ENCODE results near the gene NOS2.
A peak's percentile ranks its signal among the peaks of the same experiment; 100 is the strongest.
"Not testable (repeated sequence)": the region's sequence is repeated elsewhere in the genome, so short reads cannot be mapped to it uniquely, and the experiment has no call there.

NOS2 gene

DNA sequence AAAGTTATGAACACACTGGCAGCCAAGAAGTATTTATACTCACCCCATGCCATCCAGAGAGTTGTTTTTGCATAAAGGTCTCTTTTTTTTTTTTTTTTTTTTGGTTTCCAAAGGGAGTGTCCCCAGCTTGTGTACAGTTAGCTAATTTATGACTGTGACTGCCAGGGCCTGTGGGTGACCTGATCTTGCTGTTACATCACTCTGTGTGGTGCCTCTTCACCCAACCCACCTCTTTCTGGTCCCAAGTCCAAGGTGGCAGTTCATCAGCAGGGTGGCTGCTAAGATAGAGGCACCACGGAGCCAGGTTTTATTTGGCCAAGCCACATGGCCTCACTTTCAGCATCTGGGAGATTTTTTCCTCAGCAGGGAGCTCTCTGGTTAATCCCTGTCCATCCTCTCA, at the start of gene NOS2:
Gene NOS2, minus strand, starts transcription at position 8 of the 400 bp plus-strand sequence. CDS start 1,720 bp downstream, outside the sequence.
- DNase-seq, result no peak

- no peak for DNase-seq
These were observed 49.3 kb upstream of the NOS2 start for GRCh38 chr17:27849474-27850185.

- no peak for DNase-seq
These were observed 48.6 kb upstream of the NOS2 start for GRCh38 chr17:27848931-27849330.

- not testable (repeated sequence) for DNase-seq
These were observed 46.5 kb upstream of the NOS2 start for GRCh38 chr17:27846808-27847307.

DNA sequence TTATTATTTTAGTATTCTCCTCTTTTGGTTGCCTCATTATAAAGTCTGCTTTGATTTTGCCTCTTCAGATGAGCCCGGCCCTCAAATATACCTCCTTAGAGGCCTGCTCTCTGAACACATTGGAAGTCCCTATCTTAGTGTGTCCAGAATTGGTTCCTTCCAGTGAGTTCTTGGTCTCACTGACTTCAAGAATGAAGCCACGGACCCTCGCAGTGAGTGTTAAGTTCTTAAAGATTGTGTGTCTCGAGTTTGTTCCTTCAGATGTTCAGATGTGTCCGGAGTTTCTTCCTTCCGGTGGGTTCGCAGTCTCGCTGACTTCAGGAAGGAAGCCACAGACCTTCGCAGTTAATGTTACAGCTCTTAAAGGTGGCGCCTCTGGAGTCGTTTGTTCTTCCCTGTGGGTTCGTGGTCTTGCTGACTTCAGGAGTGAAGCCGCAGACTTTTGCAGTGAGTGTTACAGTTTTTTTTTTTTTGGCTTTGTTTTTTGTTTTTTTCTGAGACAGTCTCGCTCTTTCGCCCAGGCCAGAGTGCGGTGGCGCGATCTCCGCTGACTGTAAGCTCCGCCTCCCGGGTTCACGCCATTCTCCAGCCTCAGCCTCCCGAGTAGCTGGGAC, 45.8 kb upstream of the NOS2 start:
- peak; percentile 36 for DNase-seq

- DNase-seq, result no peak
These were observed 45.1 kb upstream of the NOS2 start for GRCh38 chr17:27845264-27846041.

- no peak for DNase-seq
These were observed 40.4 kb upstream of the NOS2 start for GRCh38 chr17:27840688-27841087.

DNA sequence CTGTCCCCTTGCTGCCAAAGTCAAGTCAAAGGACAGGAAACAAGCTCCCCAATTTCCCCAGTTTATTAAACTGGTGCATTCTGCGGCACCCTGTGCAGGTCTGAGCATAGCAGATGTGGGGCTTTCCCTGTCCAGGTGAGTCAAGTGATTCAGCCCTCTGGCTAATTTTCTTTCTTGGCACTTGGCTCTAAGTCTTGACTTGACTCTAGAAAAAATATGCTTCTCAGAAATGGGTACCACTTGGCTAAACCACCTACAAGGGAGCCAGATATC, 40.0 kb upstream of the NOS2 start:
- DNase-seq, result not testable (repeated sequence)

- DNase-seq, result not testable (repeated sequence)
These were observed 39.5 kb upstream of the NOS2 start for GRCh38 chr17:27839571-27840405.

- not testable (repeated sequence) for DNase-seq
These were observed 38.3 kb upstream of the NOS2 start for GRCh38 chr17:27838607-27839006.

DNA sequence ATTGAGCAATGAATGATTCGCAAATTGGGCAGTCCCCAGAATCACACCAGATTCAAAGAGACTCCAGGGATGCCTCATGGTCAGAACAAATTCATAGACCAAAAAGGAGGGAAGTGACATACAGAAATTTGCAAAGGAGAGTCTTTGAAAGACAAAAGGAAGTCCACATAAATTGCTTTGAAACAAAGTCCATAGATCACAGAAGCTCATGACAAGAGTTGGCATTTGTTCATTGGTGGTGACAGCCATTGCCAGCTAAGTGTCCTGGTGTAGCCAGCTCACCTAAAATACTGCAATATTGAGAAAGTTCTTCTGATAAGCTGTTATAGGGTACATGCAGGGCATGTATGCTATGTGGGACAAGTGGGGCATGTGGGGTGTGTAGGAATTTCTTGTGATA, 37.4 kb upstream of the NOS2 start:
- not testable (repeated sequence) for DNase-seq

DNA sequence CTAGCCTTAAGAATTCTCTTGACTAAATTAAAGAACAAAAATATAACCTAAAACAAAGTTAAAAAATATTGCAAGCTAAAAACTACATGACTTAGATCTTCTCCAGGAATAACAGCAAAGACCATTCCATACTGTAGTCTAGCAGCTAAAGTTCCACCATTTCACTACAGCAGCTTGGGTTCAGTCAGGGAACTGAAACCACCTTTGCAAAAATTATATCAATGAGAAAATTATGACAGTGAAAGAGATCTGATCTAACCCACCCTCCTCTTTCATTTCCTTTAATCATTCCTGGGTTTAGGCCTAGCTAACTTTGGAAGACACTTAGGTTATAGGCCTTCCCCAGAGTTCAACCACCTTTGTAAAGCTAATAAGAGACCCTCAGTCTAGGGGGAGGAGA, 36.3 kb upstream of the NOS2 start:
- no peak for DNase-seq

DNA sequence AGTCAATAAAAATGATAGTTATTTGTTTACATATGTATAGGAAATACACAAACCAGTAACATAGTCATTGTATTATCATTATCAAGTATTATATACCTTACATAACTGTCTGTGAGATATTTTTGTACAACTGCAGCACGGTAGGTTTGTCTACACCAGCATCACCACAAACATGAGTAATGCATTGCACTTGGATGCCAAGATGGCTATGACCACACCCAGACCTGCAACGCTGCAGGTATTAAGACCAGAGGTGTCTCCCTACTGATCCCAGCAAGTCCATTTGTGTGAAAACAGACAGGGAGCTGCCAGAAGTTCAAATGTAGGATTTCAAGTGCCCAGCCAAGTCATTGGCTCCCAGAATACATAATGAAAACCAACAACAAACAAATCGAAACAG, 34.2 kb upstream of the NOS2 start:
- no peak for DNase-seq

GRCh38 chr17:27832831-27833230, 32.5 kb upstream of the NOS2 start:
- DNase-seq, result no peak

DNA sequence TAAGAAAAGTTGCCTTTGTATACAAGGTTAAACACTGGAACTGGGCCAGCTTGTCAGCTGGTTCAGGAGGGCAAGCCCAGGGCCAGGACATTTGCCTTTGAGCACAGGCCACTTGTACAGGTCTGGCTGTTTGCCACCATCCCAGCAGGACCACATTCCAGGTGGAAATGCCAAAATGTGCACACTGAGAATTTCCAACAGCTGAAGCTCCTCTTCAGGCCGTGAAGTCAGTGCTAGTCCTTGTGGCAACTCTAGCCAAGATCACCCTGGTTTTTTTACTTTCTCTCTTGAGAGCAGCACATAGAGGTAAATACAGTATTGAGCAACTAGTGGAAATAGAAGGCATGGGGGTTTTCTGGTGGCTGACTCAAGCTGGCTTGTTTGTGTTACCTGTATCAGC, 29.6 kb upstream of the NOS2 start:
- DNase-seq, result not testable (repeated sequence)

- DNase-seq, result not testable (repeated sequence)
These were observed 28.9 kb upstream of the NOS2 start for GRCh38 chr17:27829143-27829711.

GRCh38 chr17:27825459-27825858, 25.1 kb upstream of the NOS2 start:
- DNase-seq, result no peak

DNA sequence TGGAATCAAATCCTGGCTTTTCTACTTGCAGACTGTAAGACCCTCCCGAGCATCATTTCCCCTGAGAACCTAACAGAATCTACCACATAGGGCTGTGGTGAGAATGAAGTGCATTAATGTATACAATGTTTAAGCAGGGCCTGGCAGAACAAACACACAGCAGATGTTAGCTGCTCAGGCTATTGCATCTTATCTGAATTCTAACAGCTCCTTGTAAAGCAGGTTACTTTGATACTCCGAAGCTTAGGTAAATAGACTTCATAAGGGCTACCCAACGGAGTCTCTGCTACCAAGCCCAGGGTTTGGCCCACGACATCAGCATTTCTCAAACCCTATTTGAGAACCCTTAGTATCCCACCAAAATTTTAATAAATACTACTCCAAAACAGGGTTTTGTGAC, 24.4 kb upstream of the NOS2 start:
- DNase-seq, result no peak

DNA sequence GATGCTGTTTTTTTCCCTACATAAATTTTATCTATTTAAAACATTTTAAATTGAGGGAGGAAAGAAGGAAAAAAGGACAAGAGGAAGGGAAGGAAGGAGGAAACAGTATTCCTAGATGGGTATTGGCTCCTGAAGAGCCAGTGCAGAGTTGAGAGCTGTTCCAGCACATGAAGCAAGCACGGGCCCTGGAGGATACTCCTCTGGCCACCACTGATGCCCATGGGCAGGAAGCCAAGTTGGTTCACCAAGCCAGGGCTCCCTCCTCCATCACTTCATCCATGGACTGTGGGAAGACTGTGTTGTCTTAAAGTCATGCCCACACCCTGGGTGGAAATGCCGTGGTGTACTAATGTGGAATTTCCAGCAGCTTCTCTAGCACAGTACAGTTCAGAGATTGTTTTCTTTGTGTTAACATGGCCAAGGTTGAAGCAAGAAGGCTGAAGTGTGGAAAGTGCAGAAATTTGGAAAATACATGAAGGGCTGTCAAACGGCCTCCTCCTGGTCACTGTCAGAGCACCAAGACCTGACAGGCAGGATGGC, 23.9 kb upstream of the NOS2 start:
- DNase-seq, result no peak

- not testable (repeated sequence) for DNase-seq
These were observed 21.8 kb upstream of the NOS2 start for GRCh38 chr17:27822108-27822507.

GRCh38 chr17:27821318-27821717, 21.0 kb upstream of the NOS2 start:
- DNase-seq, result no peak

- DNase-seq, result no peak
These were observed 18.8 kb upstream of the NOS2 start for GRCh38 chr17:27819145-27819544.
